Ascending aorta (tissue), 2 donors: ENCODE data around the gene UBXN7. TPM values are rescaled to one million over a fixed set of nuclear protein-coding genes. Genes with fewer than 3 reads are reported as not detected.
"Not testable (repeated sequence)": the region's sequence is repeated elsewhere in the genome, so short reads cannot be mapped to it uniquely, and the experiment has no call there.

ENCODE experiments used
- DNase-seq, 2 donors: peaks; one replicate each; pipeline ENCODE4 v3.0.0-alpha.2; 2019; ENCODE audit warnings: low spot score in 2 of 2
- H3K27ac ChIP-seq, 2 donors: fragments of 200-600 bp; sonication (generic); one replicate each; pipeline ENCODE4 v1.5.1; 2016 to 2017; ENCODE audit warnings: mild to moderate bottlenecking in 1 of 2
- H3K27me3 ChIP-seq: fragments of 200-600 bp; sonication (generic); one replicate; pipeline ENCODE4 v1.5.1; 2017
- H3K36me3 ChIP-seq, 2 donors: fragments of 200-600 bp; sonication (generic); one replicate each; pipeline ENCODE4 v1.5.1; 2016
- H3K4me1 ChIP-seq, 2 donors: fragments of 200-600 bp; sonication (generic); one replicate each; pipeline ENCODE4 v1.5.1; 2016 to 2017; ENCODE audit warnings: mild to moderate bottlenecking in 1 of 2
- H3K4me3 ChIP-seq, 2 donors: fragments of 200-600 bp; sonication (generic); one replicate each; pipeline ENCODE4 v1.5.1; 2016 to 2017; ENCODE audit warnings: mild to moderate bottlenecking in 1 of 2
- H3K9me3 ChIP-seq, 2 donors: fragments of 200-600 bp; sonication (generic); one replicate each; pipeline ENCODE4 v1.5.1; 2016
- intact Hi-C: fragments of 100-400 bp; cut with DNase I; formaldehyde crosslinking; loops from one replicate; pipeline ENCODE4 v1.15.1; 2023
- total RNA-seq: library from RNA; depleted of rRNA; stranded (reverse); fragments of >200 nt; gene quantifications from one replicate; pipeline ENCODE4 v1.1.0, GENCODE V29; 2016
- TF ChIP-seq, protein P1 (sequence below), 3 experiments: fragments of 200-600 bp in 2 of 3; fragments of 450-650 bp in 1 of 3; sonication (generic) in 2 of 3; IDR thresholded peaks; one replicate each; pipeline ENCODE4 v1.5.1; 2016 to 2019; ENCODE audit warnings: antibody characterized with exemption in 3 of 3, mild to moderate bottlenecking in 1 of 3, moderate library complexity in 1 of 3

The UBXN7 gene
- total RNA-seq, 1 donor from 2014 or later, result 7.2 TPM

DNA sequence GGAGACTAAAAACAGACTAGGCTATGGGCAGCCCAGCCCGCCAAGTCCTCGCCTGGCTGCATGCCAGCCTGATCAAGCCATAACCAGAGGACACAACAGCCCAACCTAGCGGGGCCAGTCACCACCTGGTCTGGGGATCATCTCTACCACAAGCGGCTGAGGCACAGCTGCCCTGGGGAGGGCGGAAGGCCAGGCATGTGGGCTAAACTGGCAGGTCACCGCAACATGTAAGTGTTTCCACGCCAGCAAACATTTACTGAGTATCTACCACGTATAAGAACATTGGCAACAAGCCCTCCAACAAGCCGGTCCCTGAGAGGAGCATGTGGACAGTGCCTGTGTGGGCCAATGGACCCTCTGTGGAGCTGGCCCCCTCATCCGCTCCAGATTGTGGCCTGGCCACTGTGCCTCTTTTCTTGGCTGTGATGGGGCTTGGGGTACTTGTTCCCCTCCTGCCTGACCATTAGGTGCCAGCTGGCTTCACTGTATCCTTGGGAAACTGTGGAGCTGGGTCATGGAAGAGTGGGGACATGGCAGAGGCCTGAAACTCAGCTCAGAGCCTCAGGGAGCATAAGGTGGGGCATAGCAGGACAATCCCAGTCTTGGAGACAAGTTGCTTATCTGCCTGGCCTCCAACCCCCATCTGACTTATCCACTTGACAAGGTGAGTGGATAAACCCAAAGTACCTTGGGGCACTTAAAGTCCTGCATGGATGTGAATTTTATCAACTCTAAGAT is 9.0 kb downstream of the UBXN7 start:
- no peaks in the 10 kb centered on the region for H3K27me3 ChIP-seq
- intact Hi-C loops, result no loop called here
- H3K4me3 ChIP-seq, result no peak overlapping the region
- H3K27ac ChIP-seq, result peak overlapping the region; percentile 4 to 15
- TF ChIP-seq, protein P1, sequence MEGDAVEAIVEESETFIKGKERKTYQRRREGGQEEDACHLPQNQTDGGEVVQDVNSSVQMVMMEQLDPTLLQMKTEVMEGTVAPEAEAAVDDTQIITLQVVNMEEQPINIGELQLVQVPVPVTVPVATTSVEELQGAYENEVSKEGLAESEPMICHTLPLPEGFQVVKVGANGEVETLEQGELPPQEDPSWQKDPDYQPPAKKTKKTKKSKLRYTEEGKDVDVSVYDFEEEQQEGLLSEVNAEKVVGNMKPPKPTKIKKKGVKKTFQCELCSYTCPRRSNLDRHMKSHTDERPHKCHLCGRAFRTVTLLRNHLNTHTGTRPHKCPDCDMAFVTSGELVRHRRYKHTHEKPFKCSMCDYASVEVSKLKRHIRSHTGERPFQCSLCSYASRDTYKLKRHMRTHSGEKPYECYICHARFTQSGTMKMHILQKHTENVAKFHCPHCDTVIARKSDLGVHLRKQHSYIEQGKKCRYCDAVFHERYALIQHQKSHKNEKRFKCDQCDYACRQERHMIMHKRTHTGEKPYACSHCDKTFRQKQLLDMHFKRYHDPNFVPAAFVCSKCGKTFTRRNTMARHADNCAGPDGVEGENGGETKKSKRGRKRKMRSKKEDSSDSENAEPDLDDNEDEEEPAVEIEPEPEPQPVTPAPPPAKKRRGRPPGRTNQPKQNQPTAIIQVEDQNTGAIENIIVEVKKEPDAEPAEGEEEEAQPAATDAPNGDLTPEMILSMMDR (IDR thresholded peaks at IDR 0.05), result no peak
- no peaks in the 10 kb centered on the region for H3K9me3 ChIP-seq
- DNase-seq, result no peak
- peaks cover 0 to 2% of the 10 kb centered on the region in 2 donors for H3K36me3 ChIP-seq
- peaks cover 0 to 6% of the 10 kb centered on the region in 2 donors for H3K4me1 ChIP-seq

DNA sequence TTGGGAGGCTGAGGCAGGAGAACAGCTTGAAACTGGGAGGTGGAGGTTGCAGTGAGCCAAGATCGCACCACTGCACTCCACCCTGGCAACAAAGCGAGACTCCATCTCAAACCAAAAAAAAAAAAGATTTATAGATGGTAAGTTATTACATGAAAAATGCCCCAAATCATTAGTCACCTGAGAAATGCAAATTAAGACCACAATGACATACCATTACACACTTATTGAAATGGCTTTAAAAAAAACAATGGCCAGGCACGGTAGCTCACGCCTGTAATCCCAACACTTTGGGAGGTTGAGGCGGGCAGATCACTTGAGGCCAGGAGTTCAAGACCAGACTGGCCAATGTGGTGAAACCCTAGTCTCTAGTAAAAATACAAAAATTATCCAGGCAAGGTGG is 10.6 kb downstream of the UBXN7 start:
- H3K36me3 ChIP-seq, DNase-seq, H3K4me3 ChIP-seq, H3K4me1 ChIP-seq, intact Hi-C loops, H3K9me3 ChIP-seq, H3K27ac ChIP-seq, H3K27me3 ChIP-seq: not testable (repeated sequence)

DNA sequence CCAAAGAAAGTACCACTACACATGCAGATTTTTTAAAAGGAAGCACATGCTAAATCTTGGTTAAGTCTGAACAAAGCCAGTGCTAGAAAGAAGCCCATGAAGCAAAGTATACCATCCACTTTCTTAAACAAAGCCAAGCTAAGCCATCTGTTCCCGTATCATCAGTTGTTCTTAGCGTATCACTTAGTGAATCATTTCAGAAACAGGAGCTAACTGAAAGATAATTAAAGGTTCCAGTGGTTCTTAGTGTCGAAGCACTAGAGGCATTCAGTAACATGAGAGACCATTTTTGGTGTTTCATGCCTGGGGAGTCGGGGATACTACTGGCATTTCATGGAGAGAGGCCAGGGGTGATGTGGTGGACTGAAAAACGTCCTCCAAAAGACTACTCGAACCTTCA is 12.8 kb downstream of the UBXN7 start:
- no peak for DNase-seq
- Histone ChIP-seq H3K9me3 (no peaks in the 10 kb centered on the region), H3K27ac (no peak overlapping the region), H3K27me3 (no peaks in the 10 kb centered on the region), H3K36me3 (no peaks in the 10 kb centered on the region), H3K4me1 (peaks cover 0 to 6% of the 10 kb centered on the region in 2 donors), H3K4me3 (no peak overlapping the region)
- TF ChIP-seq, protein P1 (IDR thresholded peaks at IDR 0.05), result no peak
- intact Hi-C loops, result no loop called here

DNA sequence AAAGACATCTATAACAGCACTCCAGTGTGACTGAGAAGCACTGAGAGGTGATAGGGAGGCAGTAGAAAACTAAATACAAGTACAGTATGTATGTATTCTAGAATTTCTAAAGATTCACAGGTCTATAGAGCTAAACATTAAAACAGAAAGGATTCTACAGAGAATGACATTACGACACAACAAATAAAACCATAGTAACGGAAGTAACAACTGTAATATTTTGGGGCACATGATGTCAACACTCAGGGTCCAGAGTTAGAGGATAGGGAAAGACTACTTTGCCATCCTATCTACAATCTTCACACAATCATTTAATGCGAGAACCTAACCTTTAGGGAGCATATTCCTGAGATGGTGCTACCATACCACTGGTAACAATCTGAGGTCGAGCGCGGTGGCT is 13.6 kb downstream of the UBXN7 start:
- Histone ChIP-seq H3K36me3 (no peaks in the 10 kb centered on the region), H3K4me3 (no peak overlapping the region), H3K9me3 (no peaks in the 10 kb centered on the region), H3K27ac (no peak overlapping the region), H3K4me1 (peaks cover 0 to 6% of the 10 kb centered on the region in 2 donors), H3K27me3 (no peaks in the 10 kb centered on the region)
- TF ChIP-seq, protein P1 (IDR thresholded peaks at IDR 0.05), result no peak
- intact Hi-C loops, result no loop called here
- no peak for DNase-seq

DNA sequence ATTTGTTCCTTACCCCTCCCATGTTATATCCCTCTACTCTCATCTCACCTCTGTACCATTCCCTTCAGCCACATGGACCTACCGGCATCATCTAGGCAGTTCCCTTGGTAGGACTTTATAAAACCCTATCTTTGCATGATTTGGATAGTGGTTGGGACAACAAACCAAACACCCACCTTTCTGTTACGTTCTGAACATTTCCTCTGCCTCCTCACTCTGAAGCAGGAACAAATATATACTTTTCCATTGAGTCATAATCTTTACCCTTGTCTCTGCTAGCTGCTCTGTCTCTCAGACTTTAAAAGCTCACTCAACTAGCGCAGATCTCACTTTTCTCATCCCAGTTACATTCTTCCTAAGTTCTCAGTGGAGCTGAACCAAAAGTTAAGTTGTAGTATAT is 17.8 kb downstream of the UBXN7 start:
- no peaks in the 10 kb centered on the region for H3K4me1 ChIP-seq
- intact Hi-C loops, result no loop called here
- H3K27me3 ChIP-seq, result no peaks in the 10 kb centered on the region
- H3K9me3 ChIP-seq, result no peaks in the 10 kb centered on the region
- no peaks in the 10 kb centered on the region for H3K36me3 ChIP-seq
- H3K27ac ChIP-seq, result no peak overlapping the region
- H3K4me3 ChIP-seq, result no peak overlapping the region
- DNase-seq, result no peak
- TF ChIP-seq, protein P1 (IDR thresholded peaks at IDR 0.05), result no peak

DNA sequence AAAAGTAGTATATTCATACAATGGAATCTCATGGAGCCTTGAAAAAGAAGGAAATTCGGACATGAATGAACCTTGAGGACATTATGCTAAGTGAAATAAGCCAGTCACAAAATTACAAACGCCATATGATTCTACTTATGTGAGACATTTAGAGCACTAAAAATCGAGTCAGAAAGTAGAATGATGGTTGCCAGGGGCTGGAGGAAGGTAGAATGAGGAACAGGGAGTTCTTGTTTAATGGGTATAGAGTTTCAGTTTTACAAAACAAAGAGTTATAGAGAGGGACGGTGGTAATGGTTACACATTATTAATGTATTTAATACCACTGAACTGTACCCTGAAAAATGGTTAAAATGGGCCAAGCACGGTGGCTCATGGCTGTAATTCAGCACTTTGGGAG is 19.5 kb downstream of the UBXN7 start:
- intact Hi-C loops, result no loop called here
- DNase-seq, result no peak
- TF ChIP-seq, protein P1 (IDR thresholded peaks at IDR 0.05), result no peak

More for the DNA sequence above, 19.5 kb downstream of the UBXN7 start:
- H3K27ac ChIP-seq, result no peak overlapping the region
- no peaks in the 10 kb centered on the region for H3K4me1 ChIP-seq
- H3K9me3 ChIP-seq, result no peaks in the 10 kb centered on the region
- H3K4me3 ChIP-seq, result no peak overlapping the region
- no peaks in the 10 kb centered on the region for H3K27me3 ChIP-seq
- H3K36me3 ChIP-seq, result no peaks in the 10 kb centered on the region
